ENCODE results near the gene AWAT2. TPM values are rescaled to one million over a fixed set of nuclear protein-coding genes. Genes with fewer than 3 reads are reported as not detected.

AWAT2 gene
- total and polyA plus RNA-seq, 2 experiments from 2014 or later: not detected

- H3K4me1 Mint-ChIP-seq: peaks cover 3% of the 10 kb centered on the region; the same call in 1 of the 3 replicates
- Histone ChIP-seq H3F3A (replicated peaks; ENCODE audit: low read depth) (no peaks in the 10 kb centered on the region), H4K20me1 (replicated peaks; ENCODE audit: insufficient read depth) (no peaks in the 10 kb centered on the region), H2AFZ (no peak within 1 kb of the TSS), H3K4me2 (no peak within 1 kb of the TSS), H3K4me3 (no peak within 1 kb of the TSS), H3K9me2 (ENCODE audit: insufficient read depth) (no peaks in the 10 kb centered on the region), H3K36me3 (ENCODE audit: insufficient read depth) (no peaks in the 10 kb centered on the region), H3K79me2 (replicated peaks; ENCODE audit: insufficient read depth) (no peaks in the 10 kb centered on the region), H3K27ac (ENCODE audit: low read depth) (no peak within 1 kb of the TSS), H3K4me1 (ENCODE audit: insufficient read depth) (no peaks in the 10 kb centered on the region), H3K27me3 (ENCODE audit: insufficient read depth) (no peaks in the 10 kb centered on the region)
- TF ChIP-seq, protein P1, sequence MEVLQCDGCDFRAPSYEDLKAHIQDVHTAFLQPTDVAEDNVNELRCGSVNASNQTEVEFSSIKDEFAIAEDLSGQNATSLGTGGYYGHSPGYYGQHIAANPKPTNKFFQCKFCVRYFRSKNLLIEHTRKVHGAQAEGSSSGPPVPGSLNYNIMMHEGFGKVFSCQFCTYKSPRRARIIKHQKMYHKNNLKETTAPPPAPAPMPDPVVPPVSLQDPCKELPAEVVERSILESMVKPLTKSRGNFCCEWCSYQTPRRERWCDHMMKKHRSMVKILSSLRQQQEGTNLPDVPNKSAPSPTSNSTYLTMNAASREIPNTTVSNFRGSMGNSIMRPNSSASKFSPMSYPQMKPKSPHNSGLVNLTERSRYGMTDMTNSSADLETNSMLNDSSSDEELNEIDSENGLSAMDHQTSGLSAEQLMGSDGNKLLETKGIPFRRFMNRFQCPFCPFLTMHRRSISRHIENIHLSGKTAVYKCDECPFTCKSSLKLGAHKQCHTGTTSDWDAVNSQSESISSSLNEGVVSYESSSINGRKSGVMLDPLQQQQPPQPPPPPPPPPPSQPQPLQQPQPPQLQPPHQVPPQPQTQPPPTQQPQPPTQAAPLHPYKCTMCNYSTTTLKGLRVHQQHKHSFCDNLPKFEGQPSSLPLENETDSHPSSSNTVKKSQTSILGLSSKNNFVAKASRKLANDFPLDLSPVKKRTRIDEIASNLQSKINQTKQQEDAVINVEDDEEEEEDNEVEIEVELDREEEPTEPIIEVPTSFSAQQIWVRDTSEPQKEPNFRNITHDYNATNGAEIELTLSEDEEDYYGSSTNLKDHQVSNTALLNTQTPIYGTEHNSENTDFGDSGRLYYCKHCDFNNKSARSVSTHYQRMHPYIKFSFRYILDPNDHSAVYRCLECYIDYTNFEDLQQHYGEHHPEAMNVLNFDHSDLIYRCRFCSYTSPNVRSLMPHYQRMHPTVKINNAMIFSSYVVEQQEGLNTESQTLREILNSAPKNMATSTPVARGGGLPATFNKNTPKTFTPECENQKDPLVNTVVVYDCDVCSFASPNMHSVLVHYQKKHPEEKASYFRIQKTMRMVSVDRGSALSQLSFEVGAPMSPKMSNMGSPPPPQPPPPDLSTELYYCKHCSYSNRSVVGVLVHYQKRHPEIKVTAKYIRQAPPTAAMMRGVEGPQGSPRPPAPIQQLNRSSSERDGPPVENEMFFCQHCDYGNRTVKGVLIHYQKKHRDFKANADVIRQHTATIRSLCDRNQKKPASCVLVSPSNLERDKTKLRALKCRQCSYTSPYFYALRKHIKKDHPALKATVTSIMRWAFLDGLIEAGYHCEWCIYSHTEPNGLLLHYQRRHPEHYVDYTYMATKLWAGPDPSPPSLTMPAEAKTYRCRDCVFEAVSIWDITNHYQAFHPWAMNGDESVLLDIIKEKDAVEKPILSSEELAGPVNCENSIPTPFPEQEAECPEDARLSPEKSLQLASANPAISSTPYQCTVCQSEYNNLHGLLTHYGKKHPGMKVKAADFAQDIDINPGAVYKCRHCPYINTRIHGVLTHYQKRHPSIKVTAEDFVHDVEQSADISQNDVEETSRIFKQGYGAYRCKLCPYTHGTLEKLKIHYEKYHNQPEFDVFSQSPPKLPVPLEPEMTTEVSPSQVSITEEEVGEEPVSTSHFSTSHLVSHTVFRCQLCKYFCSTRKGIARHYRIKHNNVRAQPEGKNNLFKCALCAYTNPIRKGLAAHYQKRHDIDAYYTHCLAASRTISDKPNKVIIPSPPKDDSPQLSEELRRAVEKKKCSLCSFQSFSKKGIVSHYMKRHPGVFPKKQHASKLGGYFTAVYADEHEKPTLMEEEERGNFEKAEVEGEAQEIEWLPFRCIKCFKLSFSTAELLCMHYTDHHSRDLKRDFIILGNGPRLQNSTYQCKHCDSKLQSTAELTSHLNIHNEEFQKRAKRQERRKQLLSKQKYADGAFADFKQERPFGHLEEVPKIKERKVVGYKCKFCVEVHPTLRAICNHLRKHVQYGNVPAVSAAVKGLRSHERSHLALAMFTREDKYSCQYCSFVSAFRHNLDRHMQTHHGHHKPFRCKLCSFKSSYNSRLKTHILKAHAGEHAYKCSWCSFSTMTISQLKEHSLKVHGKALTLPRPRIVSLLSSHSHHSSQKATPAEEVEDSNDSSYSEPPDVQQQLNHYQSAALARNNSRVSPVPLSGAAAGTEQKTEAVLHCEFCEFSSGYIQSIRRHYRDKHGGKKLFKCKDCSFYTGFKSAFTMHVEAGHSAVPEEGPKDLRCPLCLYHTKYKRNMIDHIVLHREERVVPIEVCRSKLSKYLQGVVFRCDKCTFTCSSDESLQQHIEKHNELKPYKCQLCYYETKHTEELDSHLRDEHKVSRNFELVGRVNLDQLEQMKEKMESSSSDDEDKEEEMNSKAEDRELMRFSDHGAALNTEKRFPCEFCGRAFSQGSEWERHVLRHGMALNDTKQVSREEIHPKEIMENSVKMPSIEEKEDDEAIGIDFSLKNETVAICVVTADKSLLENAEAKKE (CRISPR knock-in tag; IDR thresholded peaks at IDR 0.05): no peak
- TF ChIP-seq JUNB (IDR thresholded peaks at IDR 0.05; ENCODE audit: unreplicated experiment) (no peak), CTCF (conservative IDR thresholded peaks at IDR 0.05; ENCODE audit: low read depth in 2 of 2) (no peak), EZH2 (IDR thresholded peaks at IDR 0.05; ENCODE audit: low read depth, unreplicated experiment) (no peak), NANOG (IDR thresholded peaks at IDR 0.05; ENCODE audit: borderline replicate concordance) (no peak), ZNF114 (CRISPR knock-in tag; IDR thresholded peaks at IDR 0.05) (no peak), POLR2AphosphoS5 (IDR thresholded peaks at IDR 0.05; ENCODE audit: low read depth) (no peak), ZNF331 (CRISPR knock-in tag; IDR thresholded peaks at IDR 0.05; ENCODE audit: low read depth) (no peak), EZH2phosphoT487 (IDR thresholded peaks at IDR 0.05; ENCODE audit: unreplicated experiment) (no peak)
- H3K36me3 Mint-ChIP-seq (ENCODE audit: low read depth): no peaks in the 10 kb centered on the region
- ATAC-seq (no peak), DNase-seq (ENCODE audit: low spot score) (peak; percentile 21)
- no peak within 1 kb of the TSS for H3K4me3 Mint-ChIP-seq
- H3K27me3 Mint-ChIP-seq (ENCODE audit: insufficient read depth, low read depth, poor library complexity): peaks cover 1% of the 10 kb centered on the region
- H3K9me3 Mint-ChIP-seq: peaks cover 7% of the 10 kb centered on the region; the same call in 2 of the 3 replicates
- H3K27ac Mint-ChIP-seq: no peak within 1 kb of the TSS
Observed at GRCh38 chrX:70062076-70062475, 12.3 kb upstream of the AWAT2 start, which contains the start of gene OTUD6A. TSS of gene OTUD6A (plus strand) at chrX:70062457. CDS start at chrX:70062525, 68 bp downstream.

Measured in GM23338 (cell line).